BLaER1 (cell line): ENCODE data around the gene PDZD7.

Source experiments
- H3K27ac ChIP-seq: shearing (Covaris generic); formaldehyde crosslinking; 2 replicates; pipeline ENCODE4 v1.8.1; 2022
- H3K27me3 ChIP-seq: shearing (Covaris generic); formaldehyde crosslinking; 2 replicates; pipeline ENCODE4 v1.8.1; 2022
- H3K36me3 ChIP-seq: shearing (Covaris generic); formaldehyde crosslinking; 2 replicates; pipeline ENCODE4 v1.8.1; 2022
- H3K4me1 ChIP-seq: shearing (Covaris generic); formaldehyde crosslinking; 2 replicates; pipeline ENCODE4 v1.8.1; 2022
- H3K4me2 ChIP-seq: shearing (Covaris generic); formaldehyde crosslinking; 2 replicates; pipeline ENCODE4 v1.8.1; 2022
- H3K4me3 ChIP-seq: shearing (Covaris generic); formaldehyde crosslinking; 2 replicates; pipeline ENCODE4 v1.8.1; 2022
- H3K9ac ChIP-seq: shearing (Covaris generic); formaldehyde crosslinking; 2 replicates; pipeline ENCODE4 v1.8.1; 2022
- H3K9me3 ChIP-seq: shearing (Covaris generic); formaldehyde crosslinking; 2 replicates; pipeline ENCODE4 v1.8.1; 2022
- H4K20me1 ChIP-seq: shearing (Covaris generic); formaldehyde crosslinking; 2 replicates; pipeline ENCODE4 v1.8.1; 2022
- Cebpa-rat ChIP-seq: shearing (Covaris generic); IDR thresholded peaks from 2 replicates; pipeline ENCODE4 v1.8.1; 2022

Gene PDZD7

DNA sequence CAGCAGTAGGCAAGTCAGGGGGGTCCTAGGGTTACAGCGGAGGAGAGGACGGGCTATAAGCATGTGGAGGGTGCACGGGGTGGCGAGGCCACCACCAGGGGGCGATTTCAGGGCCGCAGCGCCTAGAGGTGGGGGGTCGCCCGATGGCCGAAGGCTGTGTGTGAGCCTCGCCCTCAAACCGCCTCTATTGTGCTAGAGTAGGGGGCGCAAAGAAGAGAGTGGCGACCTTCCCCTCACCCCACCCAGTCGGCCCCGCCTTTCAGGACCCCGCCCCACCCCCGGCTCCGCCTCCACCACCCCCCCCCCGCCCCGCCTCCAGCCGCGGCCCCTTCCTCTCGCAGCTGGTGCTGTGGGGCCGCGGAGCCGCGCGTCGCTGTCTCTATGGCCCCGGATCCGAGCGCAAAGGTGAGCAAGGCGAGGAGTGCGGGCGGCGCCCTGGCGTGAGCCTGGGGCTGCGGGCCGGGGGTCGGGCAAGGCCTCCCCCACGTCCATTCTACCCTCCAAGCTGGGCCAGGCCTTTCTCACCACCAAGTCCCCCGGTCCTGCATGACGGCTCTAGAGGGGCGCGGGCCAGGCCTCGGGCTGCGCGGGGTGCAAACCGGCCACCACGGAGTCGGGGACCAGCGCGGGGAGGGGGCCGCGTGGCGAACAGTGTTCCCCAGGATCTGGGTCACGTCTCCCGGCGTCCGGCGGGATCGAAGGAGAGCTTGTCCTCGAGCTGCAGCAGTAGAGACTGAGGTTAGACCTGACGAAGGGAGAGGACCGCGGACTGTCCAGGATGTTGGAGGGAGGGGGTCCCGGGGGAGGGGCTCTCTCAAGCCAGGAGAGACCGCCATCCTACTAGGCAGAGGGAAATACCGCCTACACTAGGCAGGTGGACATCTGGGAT, 61.5 kb downstream of the PDZD7 start, which contains the start of gene SEMA4G:
TSS of gene SEMA4G (plus strand) at position 318 of the 889 bp plus-strand sequence. CDS start 3,409 bp downstream, outside the sequence.
- no peaks in the 10 kb centered on the region for H3K9me3 ChIP-seq
- H3K9ac ChIP-seq, result peak within 1 kb of the TSS; percentile 76
- no peak for TF ChIP-seq Cebpa-rat
- no peak within 1 kb of the TSS for H3K27ac ChIP-seq
- peaks cover 26% of the 10 kb centered on the region for H3K36me3 ChIP-seq
- no peaks in the 10 kb centered on the region for H3K27me3 ChIP-seq
- H3K4me3 ChIP-seq, result peak within 1 kb of the TSS; percentile 74
- peaks cover 16% of the 10 kb centered on the region for H3K4me1 ChIP-seq
- peak within 1 kb of the TSS; percentile 100 for H3K4me2 ChIP-seq
- no peaks in the 10 kb centered on the region for H4K20me1 ChIP-seq

DNA sequence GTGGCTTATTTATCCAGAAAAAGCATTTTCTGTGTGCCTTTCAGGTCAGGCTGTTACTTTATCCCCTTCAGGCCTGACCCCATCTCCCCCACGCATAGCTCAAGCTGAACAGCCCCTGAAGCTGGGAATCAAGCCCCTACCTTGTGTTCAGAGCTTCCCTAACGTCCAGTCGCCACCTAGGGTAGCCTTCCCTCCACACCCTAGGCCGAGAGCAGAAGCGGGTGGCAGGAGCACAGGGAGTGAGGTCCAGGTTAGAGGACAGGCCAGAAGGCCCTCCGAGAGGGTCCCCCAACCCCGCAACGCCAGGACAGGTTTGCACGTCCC, 62.1 kb downstream of the PDZD7 start:
- no peak for TF ChIP-seq Cebpa-rat
- peak overlapping the region; percentile 74 for H3K4me3 ChIP-seq
- H3K9ac ChIP-seq, result peak overlapping the region; percentile 50; the same call in 1 of the 2 replicates
- H3K36me3 ChIP-seq, result peaks cover 32% of the 10 kb centered on the region
- H3K4me1 ChIP-seq, result peaks cover 16% of the 10 kb centered on the region
- H3K9me3 ChIP-seq, result no peaks in the 10 kb centered on the region
- H3K27ac ChIP-seq, result no peak overlapping the region
- no peaks in the 10 kb centered on the region for H4K20me1 ChIP-seq
- peak overlapping the region; percentile 100 for H3K4me2 ChIP-seq
- H3K27me3 ChIP-seq, result no peaks in the 10 kb centered on the region

DNA sequence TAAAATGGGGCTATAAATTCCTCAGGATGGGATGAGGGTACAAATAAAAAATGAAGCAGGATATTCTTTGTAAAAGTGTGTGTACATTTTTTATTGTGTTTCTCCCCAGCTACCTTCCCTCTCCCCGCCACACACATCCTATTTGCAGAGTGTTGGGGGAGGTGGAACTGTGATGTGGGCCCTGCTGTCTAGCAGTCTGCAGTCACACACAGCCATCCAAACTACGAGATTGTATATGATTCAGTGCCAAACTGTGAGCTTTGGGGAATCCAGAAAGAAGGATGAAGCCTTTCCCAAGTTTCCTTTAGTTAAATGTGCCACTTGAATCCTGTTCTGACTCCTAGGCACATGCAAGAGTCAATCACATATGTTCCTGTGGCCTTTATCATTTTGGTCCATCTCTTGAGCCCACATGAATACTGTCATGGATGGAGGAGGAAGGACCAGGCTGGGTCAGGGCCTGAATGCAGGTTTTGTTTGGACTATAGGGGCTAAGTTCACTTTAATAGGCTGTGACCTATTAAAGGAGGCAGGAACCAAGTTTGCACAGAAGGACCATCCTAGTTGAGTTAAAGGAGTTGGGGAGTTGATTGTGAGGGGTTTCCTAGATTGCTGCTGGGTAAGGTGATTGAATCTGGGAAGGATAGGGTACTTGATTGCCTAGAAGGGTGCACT, 62.7 kb downstream of the PDZD7 start:
- peaks cover 16% of the 10 kb centered on the region for H3K4me1 ChIP-seq
- no peaks in the 10 kb centered on the region for H3K9me3 ChIP-seq
- H3K4me2 ChIP-seq, result peak overlapping the region; percentile 100; the same call in 1 of the 2 replicates
- no peak overlapping the region for H3K4me3 ChIP-seq
- TF ChIP-seq Cebpa-rat, result no peak
- no peaks in the 10 kb centered on the region for H3K27me3 ChIP-seq
- no peaks in the 10 kb centered on the region for H4K20me1 ChIP-seq
- peaks cover 36% of the 10 kb centered on the region for H3K36me3 ChIP-seq
- no peak overlapping the region for H3K9ac ChIP-seq
- H3K27ac ChIP-seq, result no peak overlapping the region

DNA sequence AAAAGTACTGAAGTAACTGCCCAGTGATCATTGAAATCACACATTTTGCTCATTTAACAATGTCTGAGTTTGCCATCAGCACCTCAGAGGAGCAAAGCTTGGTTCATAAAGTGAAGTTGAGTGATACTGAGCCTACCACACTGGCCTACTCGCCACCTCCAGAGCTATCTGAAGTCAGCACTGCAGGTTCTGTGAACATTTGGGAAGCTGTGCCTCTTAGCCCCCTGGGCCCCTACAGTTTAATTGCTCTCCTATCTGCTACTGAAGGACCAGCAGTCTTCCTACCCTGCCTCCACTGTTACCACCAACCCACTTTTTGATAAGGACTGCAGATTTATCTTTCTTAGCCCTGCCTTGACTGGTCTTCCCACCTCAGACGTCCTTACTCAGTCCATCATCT, 63.6 kb downstream of the PDZD7 start:
- no peaks in the 10 kb centered on the region for H3K27me3 ChIP-seq
- H3K4me1 ChIP-seq, result peaks cover 16% of the 10 kb centered on the region
- no peak overlapping the region for H3K4me2 ChIP-seq
- H3K9me3 ChIP-seq, result no peaks in the 10 kb centered on the region
- H3K36me3 ChIP-seq, result peaks cover 44% of the 10 kb centered on the region
- TF ChIP-seq Cebpa-rat, result no peak
- no peak overlapping the region for H3K27ac ChIP-seq
- no peak overlapping the region for H3K9ac ChIP-seq
- H3K4me3 ChIP-seq, result no peak overlapping the region
- H4K20me1 ChIP-seq, result no peaks in the 10 kb centered on the region

DNA sequence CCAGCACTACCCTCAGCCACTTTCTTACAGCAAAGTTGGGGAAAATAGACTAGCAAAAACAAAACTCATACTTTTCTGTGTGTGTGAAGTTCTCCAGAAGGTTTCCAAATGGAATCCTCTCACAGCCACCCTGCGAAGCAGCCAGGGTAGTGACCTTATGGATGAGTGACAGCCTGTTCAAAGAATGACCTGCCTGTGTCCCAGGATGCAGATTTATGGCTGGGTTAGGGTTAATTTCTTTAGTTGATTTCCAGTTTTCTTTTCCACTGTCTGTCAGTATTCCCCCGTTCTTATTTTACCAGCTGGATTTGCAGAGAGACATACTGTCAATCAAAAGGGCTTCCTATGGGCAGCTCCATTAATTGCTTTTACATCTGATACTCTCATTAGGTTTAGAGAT, 64.0 kb downstream of the PDZD7 start:
- Histone ChIP-seq H3K4me2 (no peak overlapping the region), H3K27ac (no peak overlapping the region), H3K9me3 (no peaks in the 10 kb centered on the region), H3K4me1 (peaks cover 16% of the 10 kb centered on the region), H3K27me3 (no peaks in the 10 kb centered on the region), H3K36me3 (peaks cover 49% of the 10 kb centered on the region), H3K9ac (no peak overlapping the region), H4K20me1 (no peaks in the 10 kb centered on the region), H3K4me3 (no peak overlapping the region)
- no peak for TF ChIP-seq Cebpa-rat

DNA sequence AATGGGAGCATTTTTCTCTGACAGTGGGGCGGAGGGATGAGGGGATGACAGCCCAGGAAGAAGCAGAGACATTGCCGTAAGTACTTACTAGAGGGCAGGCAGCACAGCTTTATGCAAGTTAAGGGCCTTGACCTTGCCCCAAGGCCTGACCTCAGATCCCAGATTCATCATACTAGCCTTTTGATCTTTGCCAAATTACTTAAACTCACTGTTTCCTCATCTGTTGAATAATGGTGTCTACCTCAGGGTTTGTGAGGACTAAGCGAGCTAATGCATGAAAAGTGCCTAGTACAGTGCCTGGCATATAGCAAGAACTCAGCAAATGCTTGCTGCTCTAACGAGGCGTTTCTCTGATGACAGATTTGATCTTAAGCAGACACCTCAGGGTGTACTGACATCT, 65.1 kb downstream of the PDZD7 start:
- H3K4me2 ChIP-seq, result no peak overlapping the region
- no peak for TF ChIP-seq Cebpa-rat
- no peak overlapping the region for H3K27ac ChIP-seq
- peaks cover 16% of the 10 kb centered on the region for H3K4me1 ChIP-seq
- H3K4me3 ChIP-seq, result no peak overlapping the region
- H3K36me3 ChIP-seq, result peaks cover 52% of the 10 kb centered on the region
- H3K9me3 ChIP-seq, result no peaks in the 10 kb centered on the region
- no peaks in the 10 kb centered on the region for H3K27me3 ChIP-seq
- no peaks in the 10 kb centered on the region for H4K20me1 ChIP-seq
- H3K9ac ChIP-seq, result no peak overlapping the region

DNA sequence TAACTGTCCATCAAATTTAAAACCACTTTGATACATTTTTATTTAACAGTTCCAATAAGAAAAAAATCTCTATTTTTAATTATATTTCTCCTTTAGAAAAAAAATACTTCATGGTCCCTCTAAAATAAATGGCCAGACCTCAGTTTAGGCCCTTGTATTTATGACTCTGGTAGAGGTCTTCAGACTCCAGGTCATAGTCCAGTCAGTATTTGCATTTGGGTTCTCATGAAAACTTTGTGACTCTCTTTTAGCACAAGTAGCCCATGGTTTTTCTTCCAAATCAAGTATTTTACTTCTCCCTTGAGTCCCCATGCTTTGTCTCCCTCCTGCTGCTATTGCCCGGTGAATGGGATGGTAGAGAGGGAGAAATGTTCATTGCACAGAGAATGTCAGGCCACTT, 67.1 kb downstream of the PDZD7 start:
- Histone ChIP-seq H3K9me3 (no peaks in the 10 kb centered on the region), H3K27ac (no peak overlapping the region), H3K4me1 (peaks cover 3% of the 10 kb centered on the region; the same call in 1 of the 2 replicates), H4K20me1 (no peaks in the 10 kb centered on the region), H3K36me3 (peaks cover 68% of the 10 kb centered on the region), H3K27me3 (no peaks in the 10 kb centered on the region), H3K9ac (no peak overlapping the region), H3K4me3 (no peak overlapping the region), H3K4me2 (no peak overlapping the region)
- TF ChIP-seq Cebpa-rat, result no peak

DNA sequence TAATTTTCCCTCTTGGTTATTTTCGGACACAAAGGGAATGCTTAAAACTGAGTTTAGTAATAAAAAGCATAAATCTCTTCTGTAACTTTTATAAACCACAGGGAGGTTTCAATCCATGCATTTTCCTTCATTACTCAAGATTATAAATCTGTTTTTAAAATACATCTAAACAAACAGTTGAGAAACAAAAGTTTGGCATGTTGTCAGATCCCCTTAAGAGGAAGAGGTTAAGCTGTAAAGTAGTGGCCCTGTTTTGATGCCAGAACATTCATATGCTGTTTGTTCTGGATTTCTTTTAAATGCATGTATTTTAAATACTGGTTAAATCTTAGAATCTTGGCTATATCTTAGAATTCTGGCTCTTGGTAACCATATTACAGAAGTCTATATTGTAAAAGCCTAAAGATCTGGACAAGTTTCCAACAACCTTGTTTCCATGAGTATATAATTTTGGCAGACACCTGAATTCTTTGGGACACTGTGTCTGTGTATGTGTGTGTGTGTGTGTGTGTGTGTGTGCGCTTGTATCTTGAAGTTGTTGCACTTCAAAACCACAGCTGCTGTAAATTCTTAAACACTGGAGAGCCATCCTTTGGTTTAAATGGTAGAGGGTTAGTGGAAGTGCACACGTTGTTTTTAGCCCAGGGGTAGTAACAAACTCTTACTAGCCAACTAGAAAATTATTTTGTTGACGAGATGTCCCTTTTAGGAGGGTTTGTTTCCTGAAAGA, 68.4 kb downstream of the PDZD7 start:
- Histone ChIP-seq H3K9me3 (no peaks in the 10 kb centered on the region), H3K27ac (no peak overlapping the region), H3K4me3 (no peak overlapping the region), H3K4me2 (no peak overlapping the region), H3K36me3 (peaks cover 79% of the 10 kb centered on the region), H4K20me1 (no peaks in the 10 kb centered on the region), H3K4me1 (no peaks in the 10 kb centered on the region), H3K9ac (no peak overlapping the region), H3K27me3 (no peaks in the 10 kb centered on the region)
- no peak for TF ChIP-seq Cebpa-rat

DNA sequence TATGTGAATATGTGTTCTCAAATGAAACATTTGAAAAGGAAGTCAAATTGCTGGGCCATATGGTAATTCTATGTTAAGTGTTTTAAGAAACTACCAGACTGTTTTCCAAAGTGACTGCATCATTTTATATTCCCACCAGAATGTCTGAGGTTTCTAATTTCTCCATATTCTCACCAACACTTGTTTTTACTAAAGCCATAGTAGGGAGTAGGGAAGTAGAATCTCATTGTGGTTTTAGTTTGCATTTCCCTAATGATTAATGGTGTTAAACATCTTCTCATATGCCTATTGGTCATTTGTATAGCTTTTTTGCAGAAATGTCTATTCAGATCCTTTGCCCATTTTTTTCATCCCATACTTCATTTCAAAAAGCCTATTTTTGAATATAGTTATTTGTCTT, 70.7 kb downstream of the PDZD7 start:
- Histone ChIP-seq H3K27ac (no peak overlapping the region), H3K27me3 (no peaks in the 10 kb centered on the region), H4K20me1 (no peaks in the 10 kb centered on the region), H3K9me3 (no peaks in the 10 kb centered on the region), H3K4me3 (no peak overlapping the region), H3K9ac (no peak overlapping the region), H3K4me1 (no peaks in the 10 kb centered on the region), H3K4me2 (no peak overlapping the region), H3K36me3 (peaks cover 83% of the 10 kb centered on the region)
- no peak for TF ChIP-seq Cebpa-rat
